LNCaP clone FGC (cell line): Measurements from ENCODE around the gene RBM20.

ENCODE experiments used
- DNase-seq: peaks from one replicate; pipeline ENCODE4 v3.0.0-alpha.2; 2011; ENCODE audit warnings: low read depth
- H3K4me3 ChIP-seq: 2 replicates; pipeline ENCODE4 v1.5.1; 2011; ENCODE audit warnings: mild to moderate bottlenecking, low read depth, low read length, control low read depth
- TF ChIP-seq, protein P1 (sequence below): IDR thresholded peaks from 2 replicates; pipeline ENCODE4 v1.5.1; 2012; ENCODE audit warnings: mild to moderate bottlenecking; ENCODE audit not compliant: control insufficient read depth, insufficient read depth; ENCODE audit errors: extremely low read depth

The RBM20 gene

DNA sequence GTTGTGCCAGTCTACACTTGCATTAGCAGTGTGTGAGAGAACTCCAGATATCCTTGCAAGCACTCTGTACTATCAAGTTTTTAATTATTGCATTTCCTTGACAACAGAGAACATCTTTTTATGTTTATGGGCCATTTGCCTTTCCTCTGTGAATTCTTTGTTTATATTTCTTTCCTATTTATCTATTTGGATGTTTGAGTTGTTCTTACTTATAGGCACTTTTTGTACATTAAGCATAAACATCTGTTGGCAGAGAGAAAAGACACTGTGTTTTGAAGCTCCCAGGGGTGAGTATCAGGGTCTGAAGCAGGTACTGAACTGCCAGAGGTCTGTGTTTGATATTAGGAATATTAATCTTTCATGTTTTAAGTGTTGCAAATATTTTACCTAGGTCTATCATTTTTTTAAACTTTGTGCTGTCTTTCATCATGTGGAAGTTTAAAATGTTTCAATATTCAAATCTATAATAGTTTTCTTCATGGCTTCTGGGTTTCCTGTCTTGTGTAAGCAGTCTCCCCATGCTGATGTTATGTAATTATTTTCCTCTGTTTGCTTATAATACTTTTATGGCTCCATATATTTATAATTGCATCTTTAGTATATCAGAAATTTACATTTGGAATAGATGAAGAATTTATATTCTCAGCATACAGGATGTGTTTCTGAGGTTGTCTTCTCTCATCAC, 209.9 kb downstream of the RBM20 start:
- no peak overlapping the region for H3K4me3 ChIP-seq

DNA sequence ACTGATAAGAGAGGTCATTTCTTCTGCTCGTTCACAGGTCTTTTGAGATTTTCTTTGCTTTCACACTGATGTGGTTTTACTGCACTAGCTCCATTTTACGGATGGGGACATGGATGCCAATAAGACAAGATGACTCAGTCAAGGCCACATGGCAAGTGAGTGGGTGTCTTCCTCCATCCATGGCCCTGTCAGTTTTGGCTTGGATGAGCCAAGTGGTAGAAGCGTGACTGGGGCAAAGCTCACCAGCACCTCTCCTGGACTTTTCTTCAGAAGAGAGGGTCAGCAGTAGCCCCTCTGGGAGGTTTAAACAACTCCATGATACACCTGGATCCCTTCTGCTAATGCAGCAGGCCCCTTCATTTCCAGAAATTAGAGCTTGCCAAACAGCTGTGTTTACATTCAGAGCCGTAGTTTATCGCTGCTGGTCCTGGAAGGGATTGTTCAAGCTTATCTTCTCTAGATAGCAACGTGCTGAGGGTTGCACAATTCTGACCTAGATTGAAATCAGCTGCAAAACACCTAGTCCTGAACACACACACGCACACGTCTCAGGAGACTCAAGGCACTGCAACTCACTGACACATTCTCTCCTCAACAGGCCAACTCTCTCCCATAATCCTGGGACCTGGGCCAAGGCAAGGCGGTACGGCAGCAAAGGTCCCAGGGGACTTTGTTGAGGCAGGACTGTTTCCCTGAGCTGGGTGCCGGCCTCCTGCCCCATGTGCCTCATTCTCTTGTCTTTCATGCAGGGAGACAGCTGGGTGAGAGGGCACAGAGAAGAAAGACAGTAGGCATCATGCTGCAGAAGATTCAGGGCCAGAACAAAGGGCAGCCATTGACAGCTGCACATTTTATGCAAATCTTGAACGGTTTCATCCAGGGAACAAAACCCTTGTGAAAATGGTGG, 213.4 kb downstream of the RBM20 start:
- no peak overlapping the region for H3K4me3 ChIP-seq
- DNase-seq, result peak; percentile 68
- TF ChIP-seq, protein P1, sequence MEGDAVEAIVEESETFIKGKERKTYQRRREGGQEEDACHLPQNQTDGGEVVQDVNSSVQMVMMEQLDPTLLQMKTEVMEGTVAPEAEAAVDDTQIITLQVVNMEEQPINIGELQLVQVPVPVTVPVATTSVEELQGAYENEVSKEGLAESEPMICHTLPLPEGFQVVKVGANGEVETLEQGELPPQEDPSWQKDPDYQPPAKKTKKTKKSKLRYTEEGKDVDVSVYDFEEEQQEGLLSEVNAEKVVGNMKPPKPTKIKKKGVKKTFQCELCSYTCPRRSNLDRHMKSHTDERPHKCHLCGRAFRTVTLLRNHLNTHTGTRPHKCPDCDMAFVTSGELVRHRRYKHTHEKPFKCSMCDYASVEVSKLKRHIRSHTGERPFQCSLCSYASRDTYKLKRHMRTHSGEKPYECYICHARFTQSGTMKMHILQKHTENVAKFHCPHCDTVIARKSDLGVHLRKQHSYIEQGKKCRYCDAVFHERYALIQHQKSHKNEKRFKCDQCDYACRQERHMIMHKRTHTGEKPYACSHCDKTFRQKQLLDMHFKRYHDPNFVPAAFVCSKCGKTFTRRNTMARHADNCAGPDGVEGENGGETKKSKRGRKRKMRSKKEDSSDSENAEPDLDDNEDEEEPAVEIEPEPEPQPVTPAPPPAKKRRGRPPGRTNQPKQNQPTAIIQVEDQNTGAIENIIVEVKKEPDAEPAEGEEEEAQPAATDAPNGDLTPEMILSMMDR, result no peak

More for the DNA sequence above, 209.9 kb downstream of the RBM20 start:
- peak; percentile 41 for DNase-seq
- TF ChIP-seq, protein P1, result no peak

DNA sequence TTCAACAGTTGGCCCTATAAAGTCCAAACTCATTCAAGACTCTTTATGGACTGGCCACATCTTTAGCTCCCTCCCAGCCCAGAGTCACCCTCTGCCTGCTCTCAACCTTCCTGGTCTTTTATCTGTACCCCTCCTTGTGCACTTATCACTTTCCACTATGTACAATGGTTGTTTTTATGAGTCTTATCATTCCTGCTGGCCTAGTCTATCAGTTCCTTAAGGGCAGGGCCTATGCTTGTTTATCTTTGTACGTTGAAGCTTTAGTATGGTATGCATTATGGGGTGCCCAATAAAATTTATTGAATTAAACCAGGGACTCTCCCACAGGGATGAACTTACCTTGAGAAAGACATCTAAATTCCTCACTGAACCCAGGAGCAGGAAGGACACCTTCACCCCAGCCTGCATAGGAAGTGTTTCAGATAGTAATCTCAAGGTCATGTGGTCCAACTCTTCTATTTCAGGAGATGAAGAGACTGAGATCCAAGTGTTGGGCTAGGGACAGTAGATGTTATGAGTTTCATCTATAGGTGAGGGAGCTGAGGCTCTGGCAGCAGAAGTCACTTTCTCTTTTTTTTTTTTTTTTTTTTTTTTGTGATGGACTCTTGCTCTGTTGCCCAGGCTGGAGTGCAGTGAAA, 214.3 kb downstream of the RBM20 start:
- no peak overlapping the region for H3K4me3 ChIP-seq
- DNase-seq, result no peak
- TF ChIP-seq, protein P1, result no peak

DNA sequence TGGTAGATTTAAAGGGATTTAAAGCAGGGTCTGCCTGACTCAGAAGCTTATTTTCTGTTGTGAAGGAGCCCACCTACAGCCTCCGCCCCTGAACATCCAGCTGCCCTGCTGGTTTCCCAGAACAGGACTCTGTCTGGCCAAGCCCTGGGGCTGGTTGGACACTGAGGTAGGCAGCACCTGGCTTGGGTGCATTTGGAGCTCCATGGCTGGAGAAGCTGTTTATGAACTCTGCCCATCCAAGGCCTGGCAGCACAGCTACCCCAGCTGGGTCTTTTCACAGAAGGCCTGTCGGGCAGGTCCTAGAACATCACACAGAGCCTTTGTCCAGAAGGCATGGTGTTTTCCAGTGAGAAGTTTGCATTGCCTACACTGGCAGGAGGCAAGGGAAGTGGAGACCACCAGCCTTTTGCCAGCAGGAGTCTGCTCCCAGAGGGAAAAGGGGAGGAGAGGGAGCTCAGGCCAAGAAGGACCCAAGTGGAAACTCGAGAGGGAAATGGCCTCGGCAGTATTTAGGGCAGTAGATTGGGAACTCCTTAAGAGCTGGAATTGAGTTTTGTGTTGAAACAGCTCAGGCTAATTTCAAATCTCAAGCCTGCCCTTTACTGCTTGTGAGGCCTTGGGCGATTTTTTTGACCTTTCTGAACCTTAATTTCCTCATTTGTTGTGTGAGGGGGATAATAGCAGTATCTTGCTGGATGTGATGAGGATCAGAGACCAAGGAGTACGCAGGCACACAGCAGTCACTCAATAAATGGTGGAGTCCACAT, 215.3 kb downstream of the RBM20 start:
- no peak for DNase-seq
- TF ChIP-seq, protein P1, result no peak
- H3K4me3 ChIP-seq, result no peak overlapping the region

DNA sequence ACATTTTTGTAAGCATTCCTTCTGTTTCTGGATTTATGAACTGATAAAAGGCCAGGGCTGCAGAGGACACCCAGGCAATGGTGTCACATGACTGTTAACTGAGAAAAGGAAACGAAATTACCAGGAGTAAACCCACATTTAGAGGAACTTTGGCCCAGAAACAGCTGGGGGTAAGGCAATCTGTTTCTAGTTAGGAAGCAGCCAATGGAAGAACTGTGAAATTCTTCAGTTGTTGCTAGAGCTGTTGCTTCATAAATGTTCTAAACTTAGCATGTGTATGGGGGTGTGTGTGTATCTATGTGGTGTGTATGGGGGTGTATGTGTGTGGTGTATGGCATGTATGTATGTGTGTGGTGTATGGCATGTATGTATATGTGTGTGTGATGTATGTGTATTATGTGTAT, 215.8 kb downstream of the RBM20 start:
- no peak for DNase-seq
- TF ChIP-seq, protein P1, result no peak
- no peak overlapping the region for H3K4me3 ChIP-seq

DNA sequence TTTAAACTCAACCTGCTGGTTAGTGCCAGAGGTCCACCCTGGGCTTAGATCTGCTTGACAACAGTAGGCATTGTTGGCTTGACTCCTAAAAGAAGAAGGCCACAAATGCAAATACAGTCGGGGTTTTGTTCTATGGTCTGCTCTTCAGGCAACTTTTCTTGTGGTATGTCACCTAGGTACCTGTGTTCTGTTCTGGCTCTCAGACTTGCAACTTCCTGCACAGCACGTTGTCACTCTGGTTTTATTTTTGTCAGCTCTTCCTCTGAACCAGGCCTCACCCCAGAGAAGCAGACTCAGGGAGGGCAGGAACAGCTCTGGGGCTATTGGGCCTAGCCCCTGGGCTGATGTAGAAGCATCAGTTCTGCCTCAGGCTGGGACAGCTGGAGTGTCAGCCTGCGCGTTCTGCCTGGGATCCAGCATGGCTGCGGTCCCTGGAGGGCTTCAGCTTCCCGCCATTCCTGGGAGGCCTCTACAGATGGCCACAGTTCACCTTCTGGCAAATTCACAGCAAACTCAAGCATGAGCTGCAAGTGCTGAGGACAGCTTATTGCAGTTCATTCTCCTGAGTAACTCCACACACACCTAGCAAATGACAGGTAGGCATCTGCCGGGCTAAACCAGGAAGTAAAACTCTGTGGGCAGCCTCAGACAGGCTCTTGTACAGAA, 216.6 kb downstream of the RBM20 start:
- no peak for DNase-seq
- no peak overlapping the region for H3K4me3 ChIP-seq
- TF ChIP-seq, protein P1, result no peak
